ENCODE results near the gene GALNT3.

The GALNT3 gene

GRCh38 chr2:165793779-165794535 lies at the start of gene GALNT3:
Gene GALNT3 (minus strand): TSS chr2:165794247. CDS start chr2:165770700, 23,547 bp downstream.
- no peak for DNase-seq

- DNase-seq, result no peak
Measured at GRCh38 chr2:165843351-165843750, 49.3 kb upstream of the GALNT3 start.

- no peak for DNase-seq
Measured at GRCh38 chr2:165840333-165840958, 46.4 kb upstream of the GALNT3 start.

GRCh38 chr2:165839610-165840009 lies 45.6 kb upstream of the GALNT3 start:
- no peak for DNase-seq

- DNase-seq, result no peak
Measured at GRCh38 chr2:165837122-165837521, 43.1 kb upstream of the GALNT3 start.

- no peak for DNase-seq
Measured at GRCh38 chr2:165835363-165835762, 41.3 kb upstream of the GALNT3 start.

GRCh38 chr2:165833156-165833555 lies 39.1 kb upstream of the GALNT3 start:
- DNase-seq, result no peak

- no peak for DNase-seq
Measured at GRCh38 chr2:165827921-165828276, 33.9 kb upstream of the GALNT3 start.

GRCh38 chr2:165827016-165827920 lies 33.2 kb upstream of the GALNT3 start:
- no peak for DNase-seq

- DNase-seq, result no peak
Measured at GRCh38 chr2:165825041-165825440, 31.0 kb upstream of the GALNT3 start.

- DNase-seq, result no peak
Measured at GRCh38 chr2:165820296-165820695, 26.2 kb upstream of the GALNT3 start.

GRCh38 chr2:165818920-165819319 lies 24.9 kb upstream of the GALNT3 start:
- no peak for DNase-seq

GRCh38 chr2:165815299-165816141 lies 21.5 kb upstream of the GALNT3 start:
- no peak for DNase-seq

GRCh38 chr2:165814473-165814872 lies 20.4 kb upstream of the GALNT3 start:
- DNase-seq, result no peak

GRCh38 chr2:165811592-165812370 lies 17.7 kb upstream of the GALNT3 start:
- no peak for DNase-seq

GRCh38 chr2:165810418-165810817 lies 16.4 kb upstream of the GALNT3 start:
- no peak for DNase-seq

GRCh38 chr2:165804719-165805118 lies 10.7 kb upstream of the GALNT3 start:
- no peak for DNase-seq

- DNase-seq, result no peak
Measured at GRCh38 chr2:165803123-165803760, 9.2 kb upstream of the GALNT3 start.

GRCh38 chr2:165801176-165801575 lies 7.1 kb upstream of the GALNT3 start:
- no peak for DNase-seq

GRCh38 chr2:165796819-165797530 lies 2.9 kb upstream of the GALNT3 start:
- no peak for DNase-seq

GRCh38 chr2:165796129-165796528 lies 2.1 kb upstream of the GALNT3 start:
- DNase-seq, result no peak

All from cerebellar nuclear complex (tissue), 1 donor.